LHCN-M2 (cell line): Measurements from ENCODE around the gene FAM90A26. TPM values are rescaled to one million over a fixed set of nuclear protein-coding genes. Genes with fewer than 3 reads are reported as not detected.
"Not testable (repeated sequence)": the region's sequence is repeated elsewhere in the genome, so short reads cannot be mapped to it uniquely, and the experiment has no call there.

ENCODE experiments used
- DNase-seq: peaks from one replicate; pipeline ENCODE4 v3.0.0-alpha.2; 2012; ENCODE audit warnings: low read depth
- polyA plus RNA-seq: library from polyadenylated mRNA; unstranded; fragments of >200 nt; gene quantifications from one replicate; pipeline ENCODE4 v1.2.1, GENCODE V29; 2012; ENCODE audit warnings: missing spikeins
- total RNA-seq: library from RNA; depleted of rRNA; stranded (reverse); fragments of >200 nt; gene quantifications from 2 replicates; pipeline ENCODE4 v1.2.3, GENCODE V29; 2014; rRNA removed

The FAM90A26 gene
- total RNA-seq, result not detected in 2 replicates
- not detected for polyA plus RNA-seq

- not testable (repeated sequence) for DNase-seq
Measured at GRCh38 chr4:9169791-9170459, at the start of gene FAM90A26. FAM90A26 (plus strand) TSS chr4:9170409; CDS start chr4:9173173, 2,764 bp downstream.

- DNase-seq, result not testable (repeated sequence)
Measured at GRCh38 chr4:9122711-9123110, 47.5 kb upstream of the FAM90A26 start.

- peak; percentile 36 for DNase-seq
Measured at GRCh38 chr4:9123572-9124007, 46.6 kb upstream of the FAM90A26 start.

- DNase-seq, result not testable (repeated sequence)
Measured at GRCh38 chr4:9125601-9126161, 44.5 kb upstream of the FAM90A26 start.

- DNase-seq, result peak; percentile 73
Measured at GRCh38 chr4:9131420-9131819, 38.8 kb upstream of the FAM90A26 start.

GRCh38 chr4:9132849-9133248 is 37.4 kb upstream of the FAM90A26 start:
- DNase-seq, result not testable (repeated sequence)

GRCh38 chr4:9134011-9134410 is 36.2 kb upstream of the FAM90A26 start:
- not testable (repeated sequence) for DNase-seq

GRCh38 chr4:9134556-9134955 is 35.7 kb upstream of the FAM90A26 start:
- peak; percentile 23 for DNase-seq

- not testable (repeated sequence) for DNase-seq
Measured at GRCh38 chr4:9141050-9141449, 29.2 kb upstream of the FAM90A26 start.

- not testable (repeated sequence) for DNase-seq
Measured at GRCh38 chr4:9142786-9143185, 27.4 kb upstream of the FAM90A26 start.

- no peak for DNase-seq
Measured at GRCh38 chr4:9143421-9144080, 26.7 kb upstream of the FAM90A26 start.

GRCh38 chr4:9146967-9147366 is 23.2 kb upstream of the FAM90A26 start:
- DNase-seq, result no peak

GRCh38 chr4:9147368-9147767 is 22.8 kb upstream of the FAM90A26 start:
- not testable (repeated sequence) for DNase-seq

GRCh38 chr4:9148611-9149409 is 21.4 kb upstream of the FAM90A26 start:
- peak; percentile 12 for DNase-seq

GRCh38 chr4:9151809-9152179 is 18.4 kb upstream of the FAM90A26 start:
- not testable (repeated sequence) for DNase-seq

GRCh38 chr4:9152180-9153007 is 17.8 kb upstream of the FAM90A26 start:
- DNase-seq, result peak; percentile 91

- DNase-seq, result peak; percentile 93
Measured at GRCh38 chr4:9153008-9153570, 17.1 kb upstream of the FAM90A26 start.

GRCh38 chr4:9153571-9154157 is 16.5 kb upstream of the FAM90A26 start:
- DNase-seq, result peak; percentile 44

- DNase-seq, result not testable (repeated sequence)
Measured at GRCh38 chr4:9155101-9155886, 14.9 kb upstream of the FAM90A26 start.
